ENCODE data around the gene CNTNAP2.

CNTNAP2 gene

GRCh38 chr7:146670532-146670931 lies 553.9 kb downstream of the CNTNAP2 start:
- DNase-seq (ENCODE audit: low read depth in 2 of 2) = no peak

- DNase-seq (ENCODE audit: low read depth in 2 of 2) = no peak
These were observed 564.9 kb downstream of the CNTNAP2 start for GRCh38 chr7:146681487-146681886.

- DNase-seq (ENCODE audit: low read depth in 2 of 2) = no peak
These were observed 566.8 kb downstream of the CNTNAP2 start for GRCh38 chr7:146683439-146683838.

GRCh38 chr7:146690987-146691386 lies 574.4 kb downstream of the CNTNAP2 start:
- DNase-seq (ENCODE audit: low read depth in 2 of 2) = no peak

- no peak for DNase-seq (ENCODE audit: low read depth in 2 of 2)
These were observed 582.5 kb downstream of the CNTNAP2 start for GRCh38 chr7:146698995-146699610.

- no peak for DNase-seq (ENCODE audit: low read depth in 2 of 2)
These were observed 583.5 kb downstream of the CNTNAP2 start for GRCh38 chr7:146700015-146700560.

- no peak for DNase-seq (ENCODE audit: low read depth in 2 of 2)
These were observed 584.6 kb downstream of the CNTNAP2 start for GRCh38 chr7:146701166-146701565.

- DNase-seq (ENCODE audit: low read depth in 2 of 2) = no peak
These were observed 586.3 kb downstream of the CNTNAP2 start for GRCh38 chr7:146702898-146703297.

- DNase-seq (ENCODE audit: low read depth in 2 of 2) = no peak
These were observed 592.9 kb downstream of the CNTNAP2 start for GRCh38 chr7:146709451-146710027.

GRCh38 chr7:146713205-146713604 lies 596.6 kb downstream of the CNTNAP2 start:
- no peak for DNase-seq (ENCODE audit: low read depth in 2 of 2)

- DNase-seq (ENCODE audit: low read depth in 2 of 2) = no peak
These were observed 597.3 kb downstream of the CNTNAP2 start for GRCh38 chr7:146713934-146714333.

GRCh38 chr7:146720195-146720594 lies 603.6 kb downstream of the CNTNAP2 start:
- DNase-seq (ENCODE audit: low read depth in 2 of 2) = no peak

- no peak for DNase-seq (ENCODE audit: low read depth in 2 of 2)
These were observed 606.4 kb downstream of the CNTNAP2 start for GRCh38 chr7:146722986-146723385.

- DNase-seq (ENCODE audit: low read depth in 2 of 2) = no peak
These were observed 608.9 kb downstream of the CNTNAP2 start for GRCh38 chr7:146725520-146725919.

- DNase-seq (ENCODE audit: low read depth in 2 of 2) = no peak
These were observed 611.5 kb downstream of the CNTNAP2 start for GRCh38 chr7:146728141-146728540.

- DNase-seq (ENCODE audit: low read depth in 2 of 2) = no peak
These were observed 612.0 kb downstream of the CNTNAP2 start for GRCh38 chr7:146728611-146729010.

GRCh38 chr7:146731185-146731584 lies 614.6 kb downstream of the CNTNAP2 start:
- DNase-seq (ENCODE audit: low read depth in 2 of 2) = no peak

- no peak for DNase-seq (ENCODE audit: low read depth in 2 of 2)
These were observed 619.4 kb downstream of the CNTNAP2 start for GRCh38 chr7:146735992-146736391.

- DNase-seq (ENCODE audit: low read depth in 2 of 2) = no peak
These were observed 620.0 kb downstream of the CNTNAP2 start for GRCh38 chr7:146736446-146737190.

GRCh38 chr7:146740039-146740438 lies 623.4 kb downstream of the CNTNAP2 start:
- DNase-seq (ENCODE audit: low read depth in 2 of 2) = no peak

- DNase-seq (ENCODE audit: low read depth in 2 of 2) = no peak
These were observed 625.3 kb downstream of the CNTNAP2 start for GRCh38 chr7:146741911-146742310.

GRCh38 chr7:146754385-146754784 lies 637.8 kb downstream of the CNTNAP2 start:
- DNase-seq (ENCODE audit: low read depth in 2 of 2) = no peak

GRCh38 chr7:146755585-146755984 lies 639.0 kb downstream of the CNTNAP2 start:
- no peak for DNase-seq (ENCODE audit: low read depth in 2 of 2)

All from stimulated activated CD4-positive, alpha-beta T cell treated with anti-CD3 and anti-CD28 coated beads, Interleukin-4, amount 100 ng/mL, for 48 hours (primary cell).